ENCODE data around the gene PRKD2. TPM values are rescaled to one million over a fixed set of nuclear protein-coding genes. Genes with fewer than 3 reads are reported as not detected.

PRKD2 gene
- total RNA-seq, 1 donor from 2014 or later: 56.8 TPM

DNA sequence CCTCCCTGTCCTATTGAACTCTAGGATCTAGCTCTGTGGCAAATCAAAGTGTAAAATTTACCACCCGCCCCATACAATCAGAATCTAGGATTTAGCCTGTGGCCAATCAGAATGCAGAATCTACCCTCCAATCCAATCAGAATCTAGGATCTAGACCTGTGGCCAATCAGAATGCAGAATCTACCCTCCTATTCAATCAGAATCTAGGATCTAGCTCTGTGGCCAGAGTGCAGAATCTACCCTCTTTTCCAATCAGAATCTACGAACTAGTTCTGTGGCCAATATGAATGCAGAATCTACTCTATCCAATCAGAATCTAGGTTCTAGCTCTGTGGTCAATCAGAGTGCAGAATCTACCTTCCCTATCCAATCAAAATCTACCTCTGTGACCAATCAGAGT lies 25.8 kb downstream of the PRKD2 start:
- Mint-ChIP-seq H3K27me3 (no peaks in the 10 kb centered on the region), H3K27ac (no peak overlapping the region), H3K36me3 (peaks cover 37% of the 10 kb centered on the region), H3K4me3 (no peak overlapping the region), H3K4me1 (ENCODE audit: unreplicated experiment) (no peaks in the 10 kb centered on the region), H3K9me3 (no peaks in the 10 kb centered on the region)
- TF ChIP-seq, protein P1, sequence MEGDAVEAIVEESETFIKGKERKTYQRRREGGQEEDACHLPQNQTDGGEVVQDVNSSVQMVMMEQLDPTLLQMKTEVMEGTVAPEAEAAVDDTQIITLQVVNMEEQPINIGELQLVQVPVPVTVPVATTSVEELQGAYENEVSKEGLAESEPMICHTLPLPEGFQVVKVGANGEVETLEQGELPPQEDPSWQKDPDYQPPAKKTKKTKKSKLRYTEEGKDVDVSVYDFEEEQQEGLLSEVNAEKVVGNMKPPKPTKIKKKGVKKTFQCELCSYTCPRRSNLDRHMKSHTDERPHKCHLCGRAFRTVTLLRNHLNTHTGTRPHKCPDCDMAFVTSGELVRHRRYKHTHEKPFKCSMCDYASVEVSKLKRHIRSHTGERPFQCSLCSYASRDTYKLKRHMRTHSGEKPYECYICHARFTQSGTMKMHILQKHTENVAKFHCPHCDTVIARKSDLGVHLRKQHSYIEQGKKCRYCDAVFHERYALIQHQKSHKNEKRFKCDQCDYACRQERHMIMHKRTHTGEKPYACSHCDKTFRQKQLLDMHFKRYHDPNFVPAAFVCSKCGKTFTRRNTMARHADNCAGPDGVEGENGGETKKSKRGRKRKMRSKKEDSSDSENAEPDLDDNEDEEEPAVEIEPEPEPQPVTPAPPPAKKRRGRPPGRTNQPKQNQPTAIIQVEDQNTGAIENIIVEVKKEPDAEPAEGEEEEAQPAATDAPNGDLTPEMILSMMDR (conservative IDR thresholded peaks at IDR 0.05): no peak
- no peak for DNase-seq (ENCODE audit: extremely low spot score, unreplicated experiment)

DNA sequence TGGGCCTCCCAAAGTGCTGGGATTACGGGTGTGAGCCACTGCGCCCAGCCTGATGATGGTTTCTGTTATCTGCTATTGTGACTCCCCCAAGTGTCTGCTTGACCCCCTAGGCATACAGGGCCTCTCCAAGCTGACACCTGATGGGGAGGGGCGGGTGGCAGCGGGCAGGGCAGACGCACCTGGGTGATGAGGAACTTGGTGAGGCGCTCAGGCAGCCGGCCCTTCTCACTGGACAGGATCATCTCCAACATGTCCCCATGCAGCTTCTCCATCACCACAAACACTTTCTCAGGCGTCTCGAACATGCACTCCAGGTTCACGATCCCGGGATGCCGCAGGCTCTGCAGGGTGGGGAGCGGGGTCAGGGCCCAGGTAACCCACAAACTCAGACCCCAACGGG lies 27.6 kb downstream of the PRKD2 start:
- TF ChIP-seq, protein P1 (conservative IDR thresholded peaks at IDR 0.05): no peak
- H3K4me3 Mint-ChIP-seq: no peak overlapping the region
- peaks cover 40% of the 10 kb centered on the region for H3K36me3 Mint-ChIP-seq

DNA sequence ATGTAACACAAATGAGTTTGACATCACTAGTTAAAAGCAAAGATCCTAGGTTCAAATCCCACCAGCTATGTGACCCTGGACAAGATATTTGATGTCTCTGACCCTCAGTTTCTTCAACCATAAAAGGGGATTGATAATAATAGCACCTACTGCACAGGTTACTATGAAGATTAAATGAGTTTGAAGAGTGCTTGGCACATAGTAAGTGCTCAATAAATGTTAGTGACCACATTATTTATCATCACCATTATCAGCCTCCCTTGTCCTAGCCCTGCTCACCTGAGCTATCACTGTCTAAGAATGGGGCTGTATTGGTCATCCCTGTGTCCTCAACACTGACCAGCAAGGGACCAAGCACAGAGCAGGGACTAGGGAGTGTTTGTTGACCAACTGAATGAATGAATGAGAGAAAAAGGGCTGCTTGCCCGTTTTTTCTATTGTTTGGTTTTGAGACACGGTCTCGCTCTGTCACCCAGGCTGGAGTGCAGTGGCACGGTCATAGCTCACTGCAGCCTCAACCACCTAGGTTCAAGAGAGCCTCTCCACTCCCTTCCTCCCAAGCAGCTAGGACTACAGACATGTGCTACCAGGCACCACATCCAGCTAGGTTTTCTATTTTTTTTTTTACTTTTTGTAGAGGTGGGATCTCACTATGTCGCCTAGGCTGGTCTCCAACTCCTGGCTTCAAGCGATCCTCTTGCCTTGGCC lies 29.3 kb downstream of the PRKD2 start:
- H3K27ac Mint-ChIP-seq: no peak overlapping the region
- no peaks in the 10 kb centered on the region for H3K27me3 Mint-ChIP-seq
- H3K36me3 Mint-ChIP-seq: peaks cover 39% of the 10 kb centered on the region
- H3K4me3 Mint-ChIP-seq: no peak overlapping the region
- TF ChIP-seq, protein P1 (conservative IDR thresholded peaks at IDR 0.05): no peak
- no peak for DNase-seq (ENCODE audit: extremely low spot score, unreplicated experiment)
- H3K4me1 Mint-ChIP-seq (ENCODE audit: unreplicated experiment): no peaks in the 10 kb centered on the region
- H3K9me3 Mint-ChIP-seq: no peaks in the 10 kb centered on the region

More for the DNA sequence above, 27.6 kb downstream of the PRKD2 start:
- Mint-ChIP-seq H3K9me3 (no peaks in the 10 kb centered on the region), H3K4me1 (ENCODE audit: unreplicated experiment) (no peaks in the 10 kb centered on the region), H3K27me3 (no peaks in the 10 kb centered on the region), H3K27ac (no peak overlapping the region)
- DNase-seq (ENCODE audit: extremely low spot score, unreplicated experiment): no peak

DNA sequence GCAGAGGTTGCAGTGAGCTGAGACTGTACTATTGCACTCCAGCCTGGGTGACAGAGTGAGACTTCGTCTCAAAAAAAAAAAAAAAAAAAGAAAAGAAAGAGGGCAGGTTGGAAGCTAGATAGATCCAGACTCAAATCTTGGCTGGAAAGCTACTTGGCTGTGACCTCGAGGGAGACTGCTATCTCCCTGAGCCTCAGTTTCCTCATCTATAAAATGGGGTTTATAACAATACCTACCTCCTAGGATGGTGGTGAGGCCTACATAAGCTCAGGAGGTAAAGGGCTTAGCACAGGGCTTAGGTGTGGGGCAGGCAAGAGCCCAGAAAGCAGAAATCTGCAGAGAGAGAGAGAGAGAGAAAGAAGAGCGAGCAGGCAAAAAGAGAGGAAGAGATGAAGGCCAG lies 31.7 kb downstream of the PRKD2 start:
- TF ChIP-seq, protein P1 (conservative IDR thresholded peaks at IDR 0.05): no peak
- Mint-ChIP-seq H3K4me1 (ENCODE audit: unreplicated experiment) (no peaks in the 10 kb centered on the region), H3K9me3 (no peaks in the 10 kb centered on the region), H3K27ac (no peak overlapping the region), H3K27me3 (no peaks in the 10 kb centered on the region), H3K4me3 (no peak overlapping the region), H3K36me3 (peaks cover 18% of the 10 kb centered on the region)
- no peak for DNase-seq (ENCODE audit: extremely low spot score, unreplicated experiment)

DNA sequence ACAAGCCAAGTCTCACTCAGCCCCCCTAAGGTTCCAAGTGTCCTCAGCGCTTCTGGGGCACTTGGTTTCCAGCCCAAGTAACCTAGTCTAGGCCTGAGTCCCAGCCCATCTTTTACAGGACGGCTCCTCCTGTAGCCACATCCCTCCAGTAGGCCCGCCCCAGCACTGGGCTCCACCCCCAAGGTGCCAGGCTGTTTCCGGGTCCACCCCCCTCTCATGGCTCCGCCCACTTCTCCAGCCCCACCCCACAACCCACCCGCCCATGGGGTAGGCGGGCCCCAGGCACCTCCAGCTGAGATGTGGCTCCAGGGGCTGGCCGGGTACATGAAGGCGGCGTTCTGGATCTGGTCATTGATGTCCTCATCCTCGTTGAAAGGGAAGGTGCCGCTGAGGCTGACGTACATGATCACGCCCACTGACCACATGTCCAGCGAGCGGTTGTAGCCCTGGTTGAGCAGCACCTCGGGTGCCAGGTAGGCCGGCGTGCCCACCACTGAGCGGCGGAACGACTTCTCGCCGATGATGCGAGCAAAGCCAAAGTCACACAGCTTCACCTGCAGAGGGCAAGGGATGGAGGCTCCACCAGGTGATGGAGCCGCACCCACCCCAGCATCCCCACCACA lies 38.7 kb downstream of the PRKD2 start:
- no peak for DNase-seq (ENCODE audit: extremely low spot score, unreplicated experiment)
- TF ChIP-seq, protein P1 (conservative IDR thresholded peaks at IDR 0.05): no peak
- Mint-ChIP-seq H3K27me3 (no peaks in the 10 kb centered on the region), H3K4me3 (no peak overlapping the region), H3K36me3 (peaks cover 25% of the 10 kb centered on the region), H3K9me3 (no peaks in the 10 kb centered on the region), H3K27ac (no peak overlapping the region), H3K4me1 (ENCODE audit: unreplicated experiment) (no peaks in the 10 kb centered on the region)

Data from type B pancreatic cell (in vitro differentiated cells).